Measurements from ENCODE around the gene WWP2.
A peak's percentile ranks its signal among the peaks of the same experiment; 100 is the strongest.
"Not testable (repeated sequence)": the region's sequence is repeated elsewhere in the genome, so short reads cannot be mapped to it uniquely, and the experiment has no call there.

Gene WWP2

DNA sequence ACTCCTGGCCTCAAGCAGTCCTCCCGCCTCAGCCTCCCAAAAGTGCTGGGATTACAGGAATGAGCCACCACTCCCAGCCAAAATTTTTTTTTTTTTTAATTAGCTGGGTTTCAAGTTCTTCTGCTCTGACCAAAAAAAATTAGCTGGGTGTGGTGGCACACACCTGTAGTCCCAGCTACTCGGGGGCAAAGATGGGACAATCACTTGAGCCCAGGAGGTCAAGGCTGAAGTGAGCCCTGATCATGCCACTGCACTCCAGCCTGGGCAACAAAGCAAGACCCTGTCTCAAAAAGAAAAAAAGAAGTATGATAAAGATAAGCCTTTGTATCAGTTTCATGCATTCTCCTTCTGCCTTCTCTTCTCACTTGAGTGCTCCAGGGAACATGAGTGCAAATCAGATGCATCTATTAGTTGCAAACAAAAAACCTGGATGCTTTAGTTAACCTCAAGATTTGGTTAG lies 37.7 kb upstream of the WWP2 start:
- TF ChIP-seq CTCF (IDR thresholded peaks at IDR 0.05; ENCODE audit: control insufficient read depth, insufficient read depth, low read depth, low read length, missing control alignments), result no peak
- peak overlapping the region; percentile 74 for H3K4me3 ChIP-seq (ENCODE audit: control insufficient read depth, low read depth, low read length)
- DNase-seq (ENCODE audit: low read depth), result no peak

DNA sequence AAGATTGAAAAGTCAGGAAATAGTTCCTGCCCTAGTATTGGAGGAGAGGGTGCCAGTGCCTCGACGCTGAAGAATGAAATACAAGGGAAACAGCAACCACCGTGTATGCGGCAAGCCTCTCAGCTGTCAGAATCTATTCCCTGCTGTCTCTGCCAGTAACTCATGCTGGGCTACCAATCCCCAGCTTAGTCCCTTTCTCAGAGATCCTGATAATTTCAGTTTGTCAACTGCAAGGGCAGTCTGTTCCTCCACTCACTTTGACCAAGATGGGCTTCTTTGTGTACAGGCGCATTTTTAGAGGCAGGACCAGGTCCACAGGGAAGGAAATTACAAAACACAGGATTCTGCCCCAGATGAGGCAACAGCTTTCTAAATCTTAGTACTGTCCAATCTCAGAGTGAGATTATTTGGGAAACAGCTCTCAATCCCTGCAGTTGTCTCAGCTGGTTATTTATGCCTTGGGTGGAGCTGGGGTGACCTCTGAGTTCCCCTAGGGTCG lies 37.1 kb upstream of the WWP2 start:
- DNase-seq (ENCODE audit: low read depth), result no peak
- no peak for TF ChIP-seq CTCF (IDR thresholded peaks at IDR 0.05; ENCODE audit: control insufficient read depth, insufficient read depth, low read depth, low read length, missing control alignments)
- peak overlapping the region; percentile 74 for H3K4me3 ChIP-seq (ENCODE audit: control insufficient read depth, low read depth, low read length)

GRCh38 chr16:69725480-69726312 lies 36.4 kb upstream of the WWP2 start:
- DNase-seq (ENCODE audit: low read depth), result no peak
- TF ChIP-seq CTCF (IDR thresholded peaks at IDR 0.05; ENCODE audit: control insufficient read depth, insufficient read depth, low read depth, low read length, missing control alignments), result no peak
- H3K4me3 ChIP-seq (ENCODE audit: control insufficient read depth, low read depth, low read length), result peak overlapping the region; percentile 74

GRCh38 chr16:69726313-69727060 lies 35.6 kb upstream of the WWP2 start, which contains the start of gene NQO1:
NQO1 (minus strand) TSS chr16:69726560; CDS start chr16:69726439, 121 bp downstream.
- no peak for TF ChIP-seq CTCF (IDR thresholded peaks at IDR 0.05; ENCODE audit: control insufficient read depth, insufficient read depth, low read depth, low read length, missing control alignments)
- peak within 1 kb of the TSS; percentile 74 for H3K4me3 ChIP-seq (ENCODE audit: control insufficient read depth, low read depth, low read length)

GRCh38 chr16:69727916-69728270 lies 34.2 kb upstream of the WWP2 start:
- H3K4me3 ChIP-seq (ENCODE audit: control insufficient read depth, low read depth, low read length), result no peak overlapping the region
- TF ChIP-seq CTCF (IDR thresholded peaks at IDR 0.05; ENCODE audit: control insufficient read depth, insufficient read depth, low read depth, low read length, missing control alignments), result no peak
- DNase-seq (ENCODE audit: low read depth), result no peak

More at GRCh38 chr16:69726313-69727060, 35.6 kb upstream of the WWP2 start, which contains the start of gene NQO1:
- peak; percentile 93 for DNase-seq (ENCODE audit: low read depth)

GRCh38 chr16:69729030-69729429 lies 33.1 kb upstream of the WWP2 start:
- not testable (repeated sequence) for DNase-seq (ENCODE audit: low read depth); H3K4me3 ChIP-seq (ENCODE audit: control insufficient read depth, low read depth, low read length)

- not testable (repeated sequence) for H3K4me3 ChIP-seq (ENCODE audit: control insufficient read depth, low read depth, low read length); DNase-seq (ENCODE audit: low read depth)
Observed at GRCh38 chr16:69731280-69731679, 30.9 kb upstream of the WWP2 start.

All from AG09309 (cell line).